MCF 10A (cell line): Measurements from ENCODE around the gene RDH5. TPM values are rescaled to one million over a fixed set of nuclear protein-coding genes. Genes with fewer than 3 reads are reported as not detected.

Experiments
- BruUV-seq: library from RNA; stranded (reverse); fragments of 400-500 nt; replicated peaks from 2 replicates; lab custom pipeline; 2021; lab: Mats Ljungman, UMichigan
- CTCF ChIA-PET: fragments of 300-600 bp; sonication (Branson Sonifier 250); formaldehyde crosslinking; extraction: SDS; loops from one replicate; lab custom pipeline; 2021; ENCODE audit warnings: antibody characterized with exemption, inconsistent platforms; lab: Yijun Ruan, JAX
- POLR2A ChIA-PET: fragments of 300-600, 350-650 bp; sonication (Branson Sonifier 250); formaldehyde crosslinking; extraction: SDS; loops from one replicate; lab custom pipeline; 2020; ENCODE audit warnings: antibody characterized with exemption, inconsistent platforms; lab: Yijun Ruan, JAX
- DNase-seq: peaks from one replicate; pipeline ENCODE4 v3.0.0-alpha.2; 2018; ENCODE audit not compliant: unreplicated experiment
- H3K27ac Mint-ChIP-seq: one replicate; pipeline ENCODE4 v1.8.0; 2022; ENCODE audit warnings: mild to moderate bottlenecking, low read depth, mixed read lengths; ENCODE audit not compliant: unreplicated experiment
- H3K27me3 Mint-ChIP-seq: one replicate; pipeline ENCODE4 v1.8.0; 2022; ENCODE audit warnings: mixed read lengths; ENCODE audit not compliant: insufficient read depth, unreplicated experiment
- H3K36me3 Mint-ChIP-seq: one replicate; pipeline ENCODE4 v1.8.0; 2022; ENCODE audit warnings: mild to moderate bottlenecking, moderate library complexity, mixed read lengths; ENCODE audit not compliant: insufficient read depth, unreplicated experiment
- H3K4me1 Mint-ChIP-seq: one replicate; pipeline ENCODE4 v1.8.0; 2022; ENCODE audit warnings: mixed read lengths; ENCODE audit not compliant: insufficient read depth, unreplicated experiment
- H3K4me3 Mint-ChIP-seq: one replicate; pipeline ENCODE4 v1.8.0; 2022; ENCODE audit warnings: mild to moderate bottlenecking, moderate library complexity, mixed read lengths; ENCODE audit not compliant: unreplicated experiment
- H3K9me3 Mint-ChIP-seq: one replicate; pipeline ENCODE4 v1.8.0; 2022; ENCODE audit warnings: mixed read lengths; ENCODE audit not compliant: unreplicated experiment
- intact Hi-C: fragments of 100-400 bp; cut with micrococcal nuclease; formaldehyde crosslinking; loops from 2 replicates; pipeline ENCODE4 v1.14.1; 2022
- total RNA-seq: library from RNA; stranded (reverse); gene quantifications from 2 replicates; pipeline ENCODE4 v1.2.3, GENCODE V29; 2022
- TF ChIP-seq, protein P1 (sequence below): fragments of 200-600 bp; IDR thresholded peaks from one replicate; pipeline ENCODE4 v1.8.0; 2022; ENCODE audit warnings: antibody characterized with exemption, mild to moderate bottlenecking; ENCODE audit not compliant: unreplicated experiment

Gene RDH5
- total RNA-seq, 1 experiment from 2014 or later: 2.5 TPM

DNA sequence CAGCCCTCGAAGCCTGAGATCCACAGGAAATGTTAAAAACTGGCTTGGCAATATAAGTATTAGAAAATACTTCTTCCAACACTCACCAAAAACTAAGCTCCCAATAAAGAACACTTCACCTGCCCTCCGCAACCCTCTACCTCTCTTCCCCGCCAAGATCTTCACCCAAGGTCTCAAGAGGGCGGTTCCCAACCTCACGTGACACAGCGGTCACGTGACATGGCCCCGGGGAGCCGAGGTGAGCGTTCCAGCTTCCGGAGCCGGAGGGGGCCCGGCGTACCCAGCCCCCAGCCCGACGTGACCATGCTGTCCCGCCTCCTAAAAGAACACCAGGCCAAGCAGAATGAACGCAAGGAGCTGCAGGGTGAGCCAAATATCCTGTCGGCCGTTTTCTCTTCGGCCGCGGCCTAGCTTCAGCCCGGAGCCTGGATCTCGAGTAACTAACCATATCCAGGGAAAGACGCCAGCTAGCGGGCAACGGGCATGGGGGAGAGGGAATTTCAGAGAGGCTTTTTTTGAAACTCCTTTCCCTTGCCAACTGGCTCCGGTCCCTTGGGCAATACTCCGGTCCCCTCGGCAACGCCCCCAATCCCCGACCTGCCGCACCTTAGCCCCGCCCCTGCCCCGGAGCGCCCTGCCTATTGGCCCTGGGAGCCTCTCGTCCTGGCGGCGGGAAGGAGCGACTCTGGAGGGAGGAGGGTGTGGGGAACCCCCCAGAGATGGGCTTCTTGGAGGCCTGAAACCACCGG is 4.2 kb upstream of the RDH5 start, which contains the start of gene BLOC1S1:
Gene BLOC1S1 (plus strand): TSS at position 214 of the 749 bp plus-strand sequence. CDS start 6 bp downstream, at position 220.
- H3K4me1 Mint-ChIP-seq: peaks cover 31% of the 10 kb centered on the region
- TF ChIP-seq, protein P1, sequence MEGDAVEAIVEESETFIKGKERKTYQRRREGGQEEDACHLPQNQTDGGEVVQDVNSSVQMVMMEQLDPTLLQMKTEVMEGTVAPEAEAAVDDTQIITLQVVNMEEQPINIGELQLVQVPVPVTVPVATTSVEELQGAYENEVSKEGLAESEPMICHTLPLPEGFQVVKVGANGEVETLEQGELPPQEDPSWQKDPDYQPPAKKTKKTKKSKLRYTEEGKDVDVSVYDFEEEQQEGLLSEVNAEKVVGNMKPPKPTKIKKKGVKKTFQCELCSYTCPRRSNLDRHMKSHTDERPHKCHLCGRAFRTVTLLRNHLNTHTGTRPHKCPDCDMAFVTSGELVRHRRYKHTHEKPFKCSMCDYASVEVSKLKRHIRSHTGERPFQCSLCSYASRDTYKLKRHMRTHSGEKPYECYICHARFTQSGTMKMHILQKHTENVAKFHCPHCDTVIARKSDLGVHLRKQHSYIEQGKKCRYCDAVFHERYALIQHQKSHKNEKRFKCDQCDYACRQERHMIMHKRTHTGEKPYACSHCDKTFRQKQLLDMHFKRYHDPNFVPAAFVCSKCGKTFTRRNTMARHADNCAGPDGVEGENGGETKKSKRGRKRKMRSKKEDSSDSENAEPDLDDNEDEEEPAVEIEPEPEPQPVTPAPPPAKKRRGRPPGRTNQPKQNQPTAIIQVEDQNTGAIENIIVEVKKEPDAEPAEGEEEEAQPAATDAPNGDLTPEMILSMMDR: no peak
- POLR2A ChIA-PET: interaction anchor here (0.7 to 2.6 kb wide), 10 partner anchors 9 to 1135 kb away, joined by 3 to 25 read pairs (median 3); partner anchors contain the start of genes CD63 and SARNP
- H3K4me3 Mint-ChIP-seq: peak within 1 kb of the TSS; percentile 80
- H3K36me3 Mint-ChIP-seq: peaks cover 8% of the 10 kb centered on the region
- H3K9me3 Mint-ChIP-seq: no peaks in the 10 kb centered on the region
- intact Hi-C loops: no loop called here
- CTCF ChIA-PET: interaction anchor here (0.6 to 1.5 kb wide), 6 partner anchors 9 to 505 kb away, joined by 3 to 5 read pairs (median 4); partner anchors contain the start of gene CD63
- H3K27ac Mint-ChIP-seq: peak within 1 kb of the TSS; percentile 79
- BruUV-seq: TSS peak; percentile 37
- peak; percentile 92 for DNase-seq
- H3K27me3 Mint-ChIP-seq: no peaks in the 10 kb centered on the region

GRCh38 chr12:55716582-55716957 is 3.6 kb upstream of the RDH5 start:
- BruUV-seq: no TSS peak
- TF ChIP-seq, protein P1: no peak
- intact Hi-C loops: no loop called here
- POLR2A ChIA-PET: interaction anchor here (0.6 to 2.6 kb wide), 7 partner anchors 8 to 1008 kb away, joined by 3 to 25 read pairs (median 4); partner anchors contain the start of gene CD63
- H3K9me3 Mint-ChIP-seq: no peaks in the 10 kb centered on the region
- CTCF ChIA-PET: interaction anchor here (0.6 to 1.5 kb wide), 6 partner anchors 9 to 354 kb away, joined by 3 to 7 read pairs (median 4); no protein-coding TSS in a partner anchor
- peak overlapping the region; percentile 80 for H3K4me3 Mint-ChIP-seq
- no peak for DNase-seq
- peaks cover 31% of the 10 kb centered on the region for H3K4me1 Mint-ChIP-seq
- H3K36me3 Mint-ChIP-seq: peaks cover 8% of the 10 kb centered on the region
- no peaks in the 10 kb centered on the region for H3K27me3 Mint-ChIP-seq
- H3K27ac Mint-ChIP-seq: peak overlapping the region; percentile 79

DNA sequence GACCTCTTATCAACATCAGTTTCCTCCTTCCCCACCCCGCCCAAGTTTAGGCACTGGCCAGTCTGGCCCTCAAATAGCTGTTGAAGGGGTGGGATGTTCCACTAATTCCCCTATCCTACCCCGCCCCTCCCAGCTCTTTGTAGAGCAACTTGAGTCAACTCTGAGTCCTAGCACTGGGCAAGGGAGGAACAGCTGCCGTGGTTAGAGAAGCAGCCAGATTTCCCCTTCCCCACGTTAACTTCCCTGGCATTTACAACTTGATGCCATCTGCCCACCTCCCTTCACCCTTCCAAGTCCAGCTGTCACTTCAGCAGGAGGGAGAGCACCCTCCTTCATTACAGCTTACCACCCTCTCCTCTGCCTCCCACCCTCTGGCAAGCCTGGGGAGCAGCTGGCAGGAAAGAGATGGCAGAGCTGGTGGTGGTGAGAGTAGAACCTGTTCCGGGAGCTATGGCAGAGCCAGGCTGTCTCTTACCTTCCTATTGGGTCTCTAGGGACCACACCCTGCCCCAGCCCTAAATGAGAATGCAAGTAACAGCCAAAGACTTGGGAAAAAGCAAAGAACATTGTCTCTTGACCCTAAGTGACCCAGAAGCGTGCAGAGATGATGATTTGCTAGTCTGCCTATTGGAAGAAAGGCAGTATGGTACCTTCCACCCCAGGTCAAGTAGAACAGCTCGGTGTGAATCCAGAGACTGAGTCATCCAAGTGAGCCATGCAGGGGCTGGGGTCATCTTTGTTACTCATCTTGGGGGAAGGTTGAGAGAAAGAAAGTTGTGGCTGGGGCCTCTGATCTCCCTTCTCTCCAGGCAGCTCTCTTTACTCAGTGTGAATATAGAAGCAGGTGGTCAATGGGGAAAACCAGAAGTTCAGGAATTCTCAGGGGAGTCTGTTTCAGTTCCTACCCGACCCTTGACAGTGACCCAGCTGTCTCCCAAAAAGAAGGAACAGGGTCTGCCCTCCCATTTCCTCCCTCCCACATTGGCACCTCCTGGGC is 2.9 kb upstream of the RDH5 start:
- no peaks in the 10 kb centered on the region for H3K9me3 Mint-ChIP-seq
- ChIA-PET CTCF (interaction anchor here (0.5 to 1.5 kb wide), 7 partner anchors 8 to 1331 kb away, joined by 3 to 7 read pairs (median 3); no protein-coding TSS in a partner anchor), POLR2A (interaction anchor here (0.6 to 2.6 kb wide), 4 partner anchors 10 to 1007 kb away, joined by 3 to 25 read pairs (median 4); partner anchors contain the start of gene CD63)
- no peaks in the 10 kb centered on the region for H3K27me3 Mint-ChIP-seq
- intact Hi-C loops: no loop called here
- no peak for DNase-seq
- H3K36me3 Mint-ChIP-seq: peaks cover 8% of the 10 kb centered on the region
- peak overlapping the region; percentile 80 for H3K4me3 Mint-ChIP-seq
- TF ChIP-seq, protein P1: no peak
- no TSS peak for BruUV-seq
- peak overlapping the region; percentile 79 for H3K27ac Mint-ChIP-seq
- H3K4me1 Mint-ChIP-seq: peaks cover 30% of the 10 kb centered on the region
